Prostate gland (tissue), 2 donors: ENCODE measurements around the gene ZNF221. TPM values are rescaled to one million over a fixed set of nuclear protein-coding genes. Genes with fewer than 3 reads are reported as not detected.
A peak's percentile ranks its signal among the peaks of the same experiment; 100 is the strongest.

Source experiments
- DNase-seq: peaks from one replicate; pipeline ENCODE4 v3.0.0-alpha.2; 2019; ENCODE audit warnings: low spot score
- H3K27ac ChIP-seq, 2 donors: fragments of 200-600 bp; sonication (generic); 2 replicates each; pipeline ENCODE4 v1.5.1; 2017 to 2019
- H3K27me3 ChIP-seq: fragments of 200-600 bp; sonication (generic); replicated peaks from 2 replicates; pipeline ENCODE4 v1.5.1; 2019; ENCODE audit not compliant: insufficient read depth
- H3K36me3 ChIP-seq, 2 donors: fragments of 200-600 bp; sonication (generic); 1 replicate in 1 of 2; 2 replicates in 1 of 2; pipeline versions ENCODE4 v1.5.1 to v1.8.1; 2017 to 2019
- H3K4me1 ChIP-seq: fragments of 200-600 bp; sonication (generic); replicated peaks from 2 replicates; pipeline ENCODE4 v1.5.1; 2019
- H3K4me3 ChIP-seq, 2 donors: fragments of 200-600 bp; sonication (generic); 2 replicates each; pipeline ENCODE4 v1.5.1; 2017 to 2019
- H3K9me3 ChIP-seq: fragments of 200-600 bp; sonication (generic); 2 replicates; pipeline ENCODE4 v1.5.1; 2017
- POLR2A ChIP-seq: fragments of 450-650 bp; IDR thresholded peaks from one replicate; pipeline ENCODE4 v1.6.1; 2016; ENCODE audit warnings: antibody characterized with exemption, mild to moderate bottlenecking
- POLR2AphosphoS5 ChIP-seq: sonication (generic); formaldehyde crosslinking; IDR thresholded peaks from one replicate; pipeline ENCODE4 v1.6.1; 2017; ENCODE audit warnings: antibody characterized with exemption
- WGBS: methylation state at CpG from one replicate; pipeline ENCODE4 v1.1.5; 2018; 5-methylcytosine and 5-hydroxymethylcytosine counted together
- intact Hi-C: fragments of 100-400 bp; cut with DNase I; formaldehyde crosslinking; loops from one replicate; pipeline ENCODE4 v1.14.2; 2022
- total RNA-seq, 2 donors: library from RNA; depleted of rRNA; stranded (reverse); fragments of >200 nt; gene quantifications; one replicate each; pipeline ENCODE4 v1.1.0, GENCODE V29; 2016
- TF ChIP-seq, protein P1 (sequence below), 4 experiments: fragments of 200-600 bp in 2 of 4; fragments of 450-650 bp in 2 of 4; sonication (generic) in 2 of 4; IDR thresholded peaks; 1 replicate in 3 of 4; 2 replicates in 1 of 4; pipeline ENCODE4 v1.5.1; 2016 to 2019; ENCODE audit warnings: antibody characterized with exemption in 4 of 4, mild to moderate bottlenecking in 2 of 4, moderate library complexity in 2 of 4

The ZNF221 gene
- total RNA-seq, 2 donors from 2014 or later: 7.6 to 8.0 TPM

DNA sequence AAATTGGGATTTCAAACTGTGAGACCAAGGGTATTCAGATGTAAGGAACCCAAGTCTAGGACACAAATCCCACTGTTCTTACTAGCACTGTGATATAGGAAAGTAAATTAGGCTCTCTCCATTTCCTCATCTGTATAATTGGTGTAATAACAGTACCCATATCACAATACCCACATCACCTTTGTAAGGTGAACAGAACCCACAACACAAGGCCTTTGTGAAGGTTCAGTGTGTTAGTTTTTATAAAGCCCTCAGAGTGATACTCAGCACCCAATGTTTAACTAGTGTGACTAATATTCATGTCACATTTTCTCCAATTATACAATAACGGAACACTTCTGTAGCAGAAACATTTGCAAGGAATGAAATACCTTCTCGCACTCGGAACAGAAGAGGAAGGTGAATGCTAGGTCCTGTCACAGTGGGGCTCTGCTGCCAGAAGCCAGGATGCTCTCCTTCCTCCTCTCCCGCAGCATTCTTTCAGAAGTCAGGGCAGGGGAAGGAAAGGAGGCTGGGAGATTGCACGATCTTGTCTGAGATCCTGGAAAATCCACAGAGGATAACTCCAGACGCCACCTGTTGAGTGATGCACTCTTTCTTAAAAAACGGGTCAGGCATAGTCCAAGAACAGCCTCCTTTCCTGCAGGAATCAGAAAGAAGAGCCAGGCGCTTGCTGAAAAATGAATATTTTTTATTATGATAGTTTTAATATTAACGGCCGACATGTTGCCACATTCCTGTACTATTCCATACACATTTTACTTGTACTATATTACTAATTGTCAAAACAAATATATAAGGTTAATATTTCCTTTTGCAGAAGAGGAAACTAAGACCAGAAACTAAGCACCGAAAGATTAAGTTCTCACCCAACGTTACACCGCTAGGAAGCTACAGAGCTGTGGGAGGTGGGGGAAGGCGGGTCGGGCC, 16.7 kb upstream of the ZNF221 start:
- intact Hi-C loops: no loop called here
- whole genome bisulfite sequencing: 12% methylated on average over 15 of the region's 15 CpGs
- no peaks in the 10 kb centered on the region for H3K9me3 ChIP-seq
- H3K36me3 ChIP-seq: peaks cover 0 to 14% of the 10 kb centered on the region in 2 donors
- H3K27ac ChIP-seq: peak overlapping the region; percentile 83
- no peaks in the 10 kb centered on the region for H3K4me1 ChIP-seq
- no peak for DNase-seq
- H3K27me3 ChIP-seq: no peaks in the 10 kb centered on the region
- peak overlapping the region; percentile 57 to 63 for H3K4me3 ChIP-seq
- no peak for TF ChIP-seq POLR2A
- TF ChIP-seq, protein P1, sequence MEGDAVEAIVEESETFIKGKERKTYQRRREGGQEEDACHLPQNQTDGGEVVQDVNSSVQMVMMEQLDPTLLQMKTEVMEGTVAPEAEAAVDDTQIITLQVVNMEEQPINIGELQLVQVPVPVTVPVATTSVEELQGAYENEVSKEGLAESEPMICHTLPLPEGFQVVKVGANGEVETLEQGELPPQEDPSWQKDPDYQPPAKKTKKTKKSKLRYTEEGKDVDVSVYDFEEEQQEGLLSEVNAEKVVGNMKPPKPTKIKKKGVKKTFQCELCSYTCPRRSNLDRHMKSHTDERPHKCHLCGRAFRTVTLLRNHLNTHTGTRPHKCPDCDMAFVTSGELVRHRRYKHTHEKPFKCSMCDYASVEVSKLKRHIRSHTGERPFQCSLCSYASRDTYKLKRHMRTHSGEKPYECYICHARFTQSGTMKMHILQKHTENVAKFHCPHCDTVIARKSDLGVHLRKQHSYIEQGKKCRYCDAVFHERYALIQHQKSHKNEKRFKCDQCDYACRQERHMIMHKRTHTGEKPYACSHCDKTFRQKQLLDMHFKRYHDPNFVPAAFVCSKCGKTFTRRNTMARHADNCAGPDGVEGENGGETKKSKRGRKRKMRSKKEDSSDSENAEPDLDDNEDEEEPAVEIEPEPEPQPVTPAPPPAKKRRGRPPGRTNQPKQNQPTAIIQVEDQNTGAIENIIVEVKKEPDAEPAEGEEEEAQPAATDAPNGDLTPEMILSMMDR (IDR thresholded peaks at IDR 0.05): no peak
- no peak for TF ChIP-seq POLR2AphosphoS5

DNA sequence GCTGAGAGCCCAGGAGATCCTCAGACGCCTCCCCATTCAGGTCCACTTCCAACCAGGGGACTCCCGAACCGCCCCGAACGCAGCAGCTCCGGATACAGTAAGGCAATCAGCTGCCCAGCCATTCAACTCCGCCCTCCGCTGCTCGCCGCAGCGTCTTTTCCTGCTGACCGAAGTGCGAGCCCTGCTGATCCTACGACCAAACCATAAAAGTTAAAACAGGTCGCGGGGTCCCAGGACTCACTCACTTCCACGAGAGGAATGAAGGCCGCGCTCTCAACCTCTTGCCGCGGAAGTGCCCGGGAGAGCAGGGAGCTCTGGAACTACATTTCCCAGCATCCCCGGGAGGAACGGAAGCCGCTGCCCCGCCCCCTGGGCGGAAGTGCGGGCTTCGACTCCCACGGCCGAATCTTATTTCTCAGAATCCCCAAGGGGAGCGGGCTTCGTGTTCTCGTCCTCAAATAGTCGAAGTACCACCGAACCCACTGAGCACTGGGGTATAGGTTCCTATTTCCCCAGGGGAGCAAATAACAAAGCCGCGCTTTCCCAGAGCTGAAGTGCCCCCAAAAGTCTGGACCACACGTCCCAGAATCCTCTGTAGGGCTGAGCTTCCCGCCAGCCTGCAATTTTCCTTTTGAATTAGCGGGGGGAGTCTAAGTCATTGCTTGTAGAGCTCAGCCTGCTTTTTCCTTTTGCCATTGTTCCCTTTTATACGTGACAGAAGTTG, 15.9 kb upstream of the ZNF221 start, which contains the start of gene ZNF45:
ZNF45 (minus strand) TSS at position 298 of the 724 bp plus-strand sequence. CDS start 13,097 bp downstream, outside the sequence.
- H3K36me3 ChIP-seq: peaks cover 0 to 9% of the 10 kb centered on the region in 2 donors
- DNase-seq: peak; percentile 93
- intact Hi-C loops: no loop called here
- peak within 1 kb of the TSS; percentile 83 for H3K27ac ChIP-seq
- H3K4me3 ChIP-seq: peak within 1 kb of the TSS; percentile 57 to 63
- TF ChIP-seq POLR2AphosphoS5 (peak; percentile 89), POLR2A (no peak)
- TF ChIP-seq, protein P1 (IDR thresholded peaks at IDR 0.05): peak in 1 of 4 experiments; percentile 29
- WGBS: under 1% methylated on average over 42 of the region's 42 CpGs
- H3K9me3 ChIP-seq: no peaks in the 10 kb centered on the region
- H3K4me1 ChIP-seq: no peaks in the 10 kb centered on the region
- H3K27me3 ChIP-seq: no peaks in the 10 kb centered on the region

DNA sequence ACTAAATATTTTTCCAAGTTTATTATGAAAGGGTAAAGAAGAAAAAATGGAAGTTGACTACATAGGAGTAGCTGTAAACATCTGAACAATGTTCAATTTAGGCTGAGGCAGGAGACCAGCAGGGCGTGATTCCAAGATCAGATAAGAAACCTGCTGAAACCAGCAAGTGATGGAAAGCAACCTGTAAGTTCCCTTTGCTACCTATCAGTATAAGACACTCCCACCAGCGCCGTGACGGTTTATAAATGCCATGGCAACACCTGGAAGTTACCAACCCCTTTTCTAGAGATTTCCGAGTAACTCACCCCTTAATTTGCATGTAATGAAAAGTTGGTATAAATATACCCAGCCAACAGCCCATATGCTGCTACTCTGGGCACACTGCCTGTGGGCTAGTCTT, 14.8 kb upstream of the ZNF221 start:
- WGBS: 38% methylated on average over 5 of the region's 5 CpGs
- Histone ChIP-seq H3K9me3 (no peaks in the 10 kb centered on the region), H3K27me3 (no peaks in the 10 kb centered on the region), H3K36me3 (peaks cover 0 to 9% of the 10 kb centered on the region in 2 donors), H3K4me3 (no peak overlapping the region), H3K27ac (no peak overlapping the region), H3K4me1 (no peaks in the 10 kb centered on the region)
- TF ChIP-seq POLR2A: no peak
- TF ChIP-seq POLR2AphosphoS5: peak; percentile 21
- intact Hi-C loops: no loop called here
- peak; percentile 13 for DNase-seq

DNA sequence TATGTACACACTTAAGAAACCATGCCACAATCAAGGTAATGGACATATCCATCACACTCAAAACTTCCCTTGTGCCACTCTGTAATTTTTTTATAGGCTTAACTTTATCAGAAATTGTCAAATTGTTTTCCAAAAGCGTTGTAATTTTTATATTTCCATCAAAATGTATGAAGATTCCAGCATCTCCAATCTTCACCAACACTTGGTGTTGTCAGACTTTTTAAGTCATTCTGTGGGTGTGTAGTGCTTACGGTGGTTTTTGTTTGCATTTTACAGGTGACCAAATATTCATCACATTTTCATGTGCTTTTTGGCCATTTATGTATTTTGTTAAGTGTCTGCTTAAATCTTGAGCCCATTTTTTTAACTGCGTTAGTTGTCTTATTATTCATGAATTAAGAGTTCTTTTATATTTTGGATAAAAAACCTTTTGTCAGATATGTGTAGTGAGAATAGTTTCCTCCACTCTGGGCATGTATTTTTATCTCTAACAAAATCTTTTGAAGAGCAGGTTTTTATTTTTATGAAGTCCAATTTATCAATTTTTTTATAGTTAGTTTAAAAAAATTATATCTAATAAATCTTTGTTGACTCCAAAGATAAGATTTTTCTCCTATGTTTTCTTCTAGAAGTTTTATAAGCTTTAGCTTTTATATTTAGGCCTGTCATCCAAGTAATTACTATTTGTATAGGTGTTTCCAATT, 11.3 kb upstream of the ZNF221 start:
- DNase-seq: no peak
- Histone ChIP-seq H3K27me3 (no peaks in the 10 kb centered on the region), H3K4me1 (no peaks in the 10 kb centered on the region), H3K9me3 (no peaks in the 10 kb centered on the region), H3K27ac (no peak overlapping the region), H3K36me3 (no peaks in the 10 kb centered on the region), H3K4me3 (no peak overlapping the region)
- TF ChIP-seq, protein P1 (IDR thresholded peaks at IDR 0.05): no peak
- TF ChIP-seq POLR2A: no peak
- TF ChIP-seq POLR2AphosphoS5: no peak
- intact Hi-C loops: no loop called here
- 45% methylated on average over 3 of the region's 3 CpGs for WGBS

DNA sequence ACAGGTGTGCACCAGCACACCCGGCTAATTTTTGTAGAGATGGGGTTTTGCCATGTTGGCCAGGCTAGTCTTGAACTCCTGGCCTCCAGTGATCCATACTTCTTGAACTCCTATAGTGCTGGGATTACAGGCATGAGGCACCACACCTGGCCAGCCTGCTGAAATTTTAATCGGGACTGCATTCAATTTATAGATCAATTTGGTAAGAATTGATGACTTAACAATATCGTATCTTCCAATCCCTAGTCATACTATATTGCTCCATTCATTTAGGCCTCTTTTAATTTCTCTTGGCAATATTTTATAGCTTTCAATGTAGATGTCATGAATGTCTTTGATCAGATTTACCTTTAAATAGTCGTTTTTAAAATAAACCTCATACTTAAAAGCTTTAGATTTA, 10.3 kb upstream of the ZNF221 start:
- TF ChIP-seq POLR2A (no peak), POLR2AphosphoS5 (no peak)
- TF ChIP-seq, protein P1 (IDR thresholded peaks at IDR 0.05): no peak
- intact Hi-C loops: no loop called here
- H3K27ac ChIP-seq: no peak overlapping the region
- no peaks in the 10 kb centered on the region for H3K27me3 ChIP-seq
- DNase-seq: no peak
- H3K4me3 ChIP-seq: no peak overlapping the region
- H3K9me3 ChIP-seq: no peaks in the 10 kb centered on the region
- no peaks in the 10 kb centered on the region for H3K36me3 ChIP-seq
- 82% methylated on average over 4 of the region's 4 CpGs for WGBS
- H3K4me1 ChIP-seq: no peaks in the 10 kb centered on the region
